ENCODE measurements around the gene PTPRD.

GRCh38 chr9:8457816-8458215 lies 2155.0 kb downstream of the PTPRD start:
- no peak for TF ChIP-seq POLR2A (IDR thresholded peaks at IDR 0.05)
- no peak for TF ChIP-seq CTCF (IDR thresholded peaks at IDR 0.05 in 4 of 5, conservative IDR thresholded peaks at IDR 0.05 in 1 of 5)
